ENCODE measurements around the gene PNPO.

The PNPO gene

GRCh38 chr17:47915776-47916398, 25.5 kb upstream of the PNPO start:
- 0 out of 2 replicates have a peak, but pooled peaks cover 3% of the 10 kb centered on the region for H3F3A ChIP-seq (ENCODE audit: insufficient read depth)
- no peaks in the 10 kb centered on the region for H3K9me2 ChIP-seq (replicated peaks; ENCODE audit: insufficient read depth, low read length)
- no peak overlapping the region for H2AFZ ChIP-seq (ENCODE audit: low read depth, low read length, severe bottlenecking)
- no peak overlapping the region for H3K9ac ChIP-seq (ENCODE audit: low read length)
- no peak overlapping the region for H3K4me3 ChIP-seq (ENCODE audit: insufficient read depth, low read length, poor library complexity, severe bottlenecking)
- TF ChIP-seq CTCF (IDR thresholded peaks at IDR 0.05; ENCODE audit: insufficient read depth, low read length, poor library complexity, severe bottlenecking) (no peak), EZH2phosphoT487 (conservative IDR thresholded peaks at IDR 0.05; ENCODE audit: low read length) (no peak)
- H3K27me3 ChIP-seq (ENCODE audit: low read length): no peaks in the 10 kb centered on the region
- no peaks in the 10 kb centered on the region for H3K9me3 ChIP-seq (ENCODE audit: insufficient read depth, low read length)
- H4K20me1 ChIP-seq (ENCODE audit: low read depth, low read length): no peaks in the 10 kb centered on the region
- H3K36me3 ChIP-seq (ENCODE audit: low read length): no peaks in the 10 kb centered on the region; the same call in 1 of the 2 replicates
- H3K4me2 ChIP-seq (ENCODE audit: low read depth, low read length, poor library complexity, severe bottlenecking): no peak overlapping the region
- H3K27ac ChIP-seq (ENCODE audit: low read depth, low read length): no peak overlapping the region
- peaks cover 3% of the 10 kb centered on the region; the same call in 1 of the 2 replicates for H3K79me2 ChIP-seq (ENCODE audit: insufficient read depth, low read length)

DNA sequence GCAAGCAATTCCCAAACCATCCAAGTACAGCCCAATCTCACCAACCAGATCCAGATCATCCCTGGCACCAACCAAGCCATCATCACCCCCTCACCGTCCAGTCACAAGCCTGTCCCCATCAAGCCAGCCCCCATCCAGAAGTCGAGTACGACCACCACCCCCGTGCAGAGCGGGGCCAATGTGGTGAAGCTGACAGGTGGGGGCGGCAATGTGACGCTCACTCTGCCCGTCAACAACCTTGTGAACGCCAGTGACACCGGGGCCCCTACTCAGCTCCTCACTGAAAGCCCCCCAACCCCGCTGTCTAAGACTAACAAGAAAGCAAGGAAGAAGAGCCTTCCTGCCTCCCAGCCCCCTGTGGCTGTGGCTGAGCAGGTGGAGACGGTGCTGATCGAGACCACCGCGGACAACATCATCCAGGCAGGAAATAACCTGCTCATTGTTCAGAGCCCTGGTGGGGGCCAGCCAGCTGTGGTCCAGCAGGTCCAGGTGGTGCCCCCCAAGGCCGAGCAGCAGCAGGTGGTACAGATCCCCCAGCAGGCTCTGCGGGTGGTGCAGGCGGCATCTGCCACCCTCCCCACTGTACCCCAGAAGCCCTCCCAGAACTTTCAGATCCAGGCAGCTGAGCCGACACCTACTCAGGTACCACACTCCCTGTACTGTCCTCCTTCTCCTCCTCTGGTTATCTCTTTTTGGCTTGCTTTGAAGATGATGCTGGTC, 24.7 kb upstream of the PNPO start:
- Histone ChIP-seq H2AFZ (ENCODE audit: low read depth, low read length, severe bottlenecking) (no peak overlapping the region), H3K9me3 (ENCODE audit: insufficient read depth, low read length) (no peaks in the 10 kb centered on the region), H3F3A (ENCODE audit: insufficient read depth) (0 out of 2 replicates have a peak, but pooled peaks cover 3% of the 10 kb centered on the region), H3K4me3 (ENCODE audit: insufficient read depth, low read length, poor library complexity, severe bottlenecking) (no peak overlapping the region), H3K27me3 (ENCODE audit: low read length) (no peaks in the 10 kb centered on the region), H4K20me1 (ENCODE audit: low read depth, low read length) (no peaks in the 10 kb centered on the region), H3K9ac (ENCODE audit: low read length) (no peak overlapping the region), H3K36me3 (ENCODE audit: low read length) (no peaks in the 10 kb centered on the region; the same call in 1 of the 2 replicates), H3K9me2 (replicated peaks; ENCODE audit: insufficient read depth, low read length) (no peaks in the 10 kb centered on the region), H3K4me2 (ENCODE audit: low read depth, low read length, poor library complexity, severe bottlenecking) (no peak overlapping the region), H3K79me2 (ENCODE audit: insufficient read depth, low read length) (0 out of 2 replicates have a peak, but pooled peaks cover 3% of the 10 kb centered on the region), H3K27ac (ENCODE audit: low read depth, low read length) (no peak overlapping the region)
- no peak for TF ChIP-seq EZH2phosphoT487 (conservative IDR thresholded peaks at IDR 0.05; ENCODE audit: low read length)
- no peak for TF ChIP-seq CTCF (IDR thresholded peaks at IDR 0.05; ENCODE audit: insufficient read depth, low read length, poor library complexity, severe bottlenecking)

- no peak for TF ChIP-seq EZH2phosphoT487 (conservative IDR thresholded peaks at IDR 0.05; ENCODE audit: low read length)
- no peak for TF ChIP-seq CTCF (IDR thresholded peaks at IDR 0.05; ENCODE audit: insufficient read depth, low read length, poor library complexity, severe bottlenecking)
- no peak overlapping the region for H2AFZ ChIP-seq (ENCODE audit: low read depth, low read length, severe bottlenecking)
- 0 out of 2 replicates have a peak, but pooled peaks cover 3% of the 10 kb centered on the region for H3F3A ChIP-seq (ENCODE audit: insufficient read depth)
- no peak overlapping the region for H3K4me2 ChIP-seq (ENCODE audit: low read depth, low read length, poor library complexity, severe bottlenecking)
- no peaks in the 10 kb centered on the region; the same call in 1 of the 2 replicates for H3K36me3 ChIP-seq (ENCODE audit: low read length)
- H3K27me3 ChIP-seq (ENCODE audit: low read length): no peaks in the 10 kb centered on the region
- H3K79me2 ChIP-seq (ENCODE audit: insufficient read depth, low read length): 0 out of 2 replicates have a peak, but pooled peaks cover 3% of the 10 kb centered on the region
- H3K4me3 ChIP-seq (ENCODE audit: insufficient read depth, low read length, poor library complexity, severe bottlenecking): no peak overlapping the region
- no peak overlapping the region for H3K9ac ChIP-seq (ENCODE audit: low read length)
- H3K9me3 ChIP-seq (ENCODE audit: insufficient read depth, low read length): no peaks in the 10 kb centered on the region
- H3K9me2 ChIP-seq (replicated peaks; ENCODE audit: insufficient read depth, low read length): no peaks in the 10 kb centered on the region
- no peak overlapping the region for H3K27ac ChIP-seq (ENCODE audit: low read depth, low read length)
- no peaks in the 10 kb centered on the region for H4K20me1 ChIP-seq (ENCODE audit: low read depth, low read length)
Measured at GRCh38 chr17:47917581-47917980, 23.8 kb upstream of the PNPO start.

Measured in SU-DHL-6 (cell line).